Measurements from ENCODE around the gene SPINT1.

The SPINT1 gene, protein sequence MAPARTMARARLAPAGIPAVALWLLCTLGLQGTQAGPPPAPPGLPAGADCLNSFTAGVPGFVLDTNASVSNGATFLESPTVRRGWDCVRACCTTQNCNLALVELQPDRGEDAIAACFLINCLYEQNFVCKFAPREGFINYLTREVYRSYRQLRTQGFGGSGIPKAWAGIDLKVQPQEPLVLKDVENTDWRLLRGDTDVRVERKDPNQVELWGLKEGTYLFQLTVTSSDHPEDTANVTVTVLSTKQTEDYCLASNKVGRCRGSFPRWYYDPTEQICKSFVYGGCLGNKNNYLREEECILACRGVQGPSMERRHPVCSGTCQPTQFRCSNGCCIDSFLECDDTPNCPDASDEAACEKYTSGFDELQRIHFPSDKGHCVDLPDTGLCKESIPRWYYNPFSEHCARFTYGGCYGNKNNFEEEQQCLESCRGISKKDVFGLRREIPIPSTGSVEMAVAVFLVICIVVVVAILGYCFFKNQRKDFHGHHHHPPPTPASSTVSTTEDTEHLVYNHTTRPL

GRCh38 chr15:40843885-40844695 lies at the start of gene SPINT1:
SPINT1 (plus strand) TSS chr15:40844048; CDS start chr15:40844555, 507 bp downstream.
- DNase-seq, result peak; percentile 38

DNA sequence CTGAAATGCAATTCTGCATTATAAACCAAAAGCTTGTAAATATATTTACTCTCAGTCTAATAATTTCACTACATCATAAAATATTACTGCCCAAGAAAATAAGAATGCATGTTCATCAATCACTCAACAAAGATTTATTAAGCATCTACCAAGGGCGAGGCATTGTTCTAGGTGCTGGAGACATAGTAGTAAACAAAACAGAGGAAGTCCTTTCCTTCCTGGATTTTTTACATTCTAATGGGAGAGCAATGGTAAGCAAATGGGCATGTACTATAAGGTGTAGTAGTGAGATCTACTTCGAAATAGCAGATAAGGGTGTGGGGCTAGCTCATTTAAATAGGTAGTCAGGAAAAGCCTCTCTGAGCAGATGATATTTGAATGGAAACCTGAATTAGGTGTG lies 47.8 kb upstream of the SPINT1 start:
- no peak for DNase-seq

DNA sequence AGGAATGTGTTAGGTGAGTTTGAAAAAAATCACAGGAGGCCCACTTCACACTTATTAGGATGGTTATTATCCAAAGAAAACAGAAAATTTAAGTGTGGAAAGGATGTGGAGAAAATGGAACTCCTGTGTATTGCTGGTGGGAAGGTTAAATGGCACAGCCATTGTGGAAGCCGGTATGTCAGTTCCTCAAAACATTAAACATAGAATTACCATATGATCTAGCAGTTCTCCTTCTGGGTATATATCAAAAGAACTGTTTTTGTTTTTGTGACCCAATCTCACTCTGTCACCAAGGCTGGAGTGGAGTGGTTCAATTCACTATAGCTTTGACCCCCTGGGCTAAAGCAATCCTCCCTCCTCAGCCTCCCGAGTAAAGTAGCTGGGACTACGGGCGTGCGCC lies 47.3 kb upstream of the SPINT1 start:
- DNase-seq, result no peak

DNA sequence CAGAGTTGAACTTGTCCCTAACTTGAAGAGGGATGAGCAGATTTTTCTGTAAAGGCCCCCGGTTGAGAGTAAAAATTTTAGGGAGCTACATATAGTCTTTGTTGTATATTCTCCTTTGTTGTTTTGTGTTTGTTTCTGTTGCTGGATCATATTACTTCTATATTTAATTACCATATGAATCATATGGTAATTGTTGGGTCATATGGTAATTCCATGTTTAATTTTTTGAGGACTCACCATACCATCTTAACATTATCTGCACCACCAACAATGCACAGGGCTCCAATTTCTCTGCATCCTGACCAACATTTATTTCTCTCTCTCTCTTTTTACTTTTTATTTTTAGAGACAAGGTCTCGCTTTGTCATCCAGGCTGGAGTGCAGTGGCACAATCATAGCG lies 44.3 kb upstream of the SPINT1 start:
- DNase-seq, result no peak

- DNase-seq, result no peak
These were observed 40.8 kb upstream of the SPINT1 start for GRCh38 chr15:40803076-40803475.

- DNase-seq, result no peak
These were observed 40.2 kb upstream of the SPINT1 start for GRCh38 chr15:40803688-40804087.

DNA sequence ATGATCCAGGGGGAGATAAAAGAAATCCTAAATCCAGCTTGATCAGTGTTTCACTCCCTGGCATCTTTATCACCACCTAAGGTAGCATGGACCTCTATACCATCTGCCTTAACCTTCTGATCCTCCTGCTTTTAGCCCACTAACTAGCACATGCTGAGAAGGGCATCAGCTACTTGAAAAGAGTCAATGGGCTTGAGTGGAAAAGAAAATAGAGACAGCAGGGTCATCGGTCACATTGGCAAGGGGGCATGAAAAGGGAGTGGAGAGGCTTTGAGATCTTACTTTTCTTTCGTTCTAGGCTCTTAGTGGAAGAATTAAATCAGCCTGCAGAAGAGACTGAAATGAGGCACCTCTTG lies 37.2 kb upstream of the SPINT1 start:
- DNase-seq, result no peak

DNA sequence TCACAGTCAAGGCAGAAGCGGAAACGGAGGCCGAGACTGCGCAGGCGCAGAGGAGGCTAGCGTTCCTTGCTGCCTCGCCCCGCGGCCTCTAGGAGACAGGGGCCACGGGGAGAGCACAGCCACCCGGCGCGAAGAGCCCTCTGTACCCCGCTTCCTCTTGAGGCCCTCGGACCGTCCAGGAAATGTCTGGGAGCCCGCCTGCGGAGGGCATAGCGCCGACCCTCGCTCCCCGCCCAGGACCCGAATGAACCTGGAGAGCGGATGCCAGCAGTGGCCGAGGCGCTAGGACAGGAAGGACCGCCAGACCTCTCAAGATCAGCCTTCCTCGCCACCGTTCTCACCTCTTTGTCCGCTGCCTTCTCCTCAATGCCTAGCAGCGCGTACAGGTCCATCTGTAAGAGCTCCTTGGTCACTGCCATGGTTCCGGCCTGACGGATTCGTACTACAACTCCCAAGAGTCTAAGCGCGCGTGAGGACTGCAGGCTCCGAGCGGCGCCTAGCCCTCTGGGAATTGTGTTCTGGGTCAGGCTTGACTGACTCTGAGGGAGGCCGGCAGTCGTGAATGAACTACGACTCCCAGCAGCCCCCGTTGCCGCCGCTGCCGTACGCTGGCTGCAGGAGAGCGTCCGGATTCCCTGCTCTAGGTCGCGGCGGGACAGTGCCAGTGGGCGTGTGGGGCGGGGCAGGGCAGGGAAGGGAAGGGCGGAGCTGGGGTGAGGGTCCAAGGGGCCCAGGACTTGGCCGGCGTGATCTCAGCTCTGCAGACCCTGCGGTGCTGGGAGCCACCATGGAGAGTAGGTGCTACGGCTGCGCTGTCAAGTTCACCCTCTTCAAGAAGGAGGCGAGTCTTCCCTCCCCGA lies 36.6 kb upstream of the SPINT1 start, which contains the start of the genes DNAJC17 and ZFYVE19:
TSS of gene DNAJC17 (minus strand) at position 446 of the 860 bp plus-strand sequence. CDS start at position 419, 27 bp downstream.
TSS of gene ZFYVE19 (plus strand) at position 62 of the 860 bp plus-strand sequence. CDS start at position 563, 501 bp downstream.
- DNase-seq, result peak; percentile 99

- DNase-seq, result no peak
These were observed 35.9 kb upstream of the SPINT1 start for GRCh38 chr15:40807888-40808461.

GRCh38 chr15:40808861-40809450 lies 34.9 kb upstream of the SPINT1 start:
- no peak for DNase-seq

DNA sequence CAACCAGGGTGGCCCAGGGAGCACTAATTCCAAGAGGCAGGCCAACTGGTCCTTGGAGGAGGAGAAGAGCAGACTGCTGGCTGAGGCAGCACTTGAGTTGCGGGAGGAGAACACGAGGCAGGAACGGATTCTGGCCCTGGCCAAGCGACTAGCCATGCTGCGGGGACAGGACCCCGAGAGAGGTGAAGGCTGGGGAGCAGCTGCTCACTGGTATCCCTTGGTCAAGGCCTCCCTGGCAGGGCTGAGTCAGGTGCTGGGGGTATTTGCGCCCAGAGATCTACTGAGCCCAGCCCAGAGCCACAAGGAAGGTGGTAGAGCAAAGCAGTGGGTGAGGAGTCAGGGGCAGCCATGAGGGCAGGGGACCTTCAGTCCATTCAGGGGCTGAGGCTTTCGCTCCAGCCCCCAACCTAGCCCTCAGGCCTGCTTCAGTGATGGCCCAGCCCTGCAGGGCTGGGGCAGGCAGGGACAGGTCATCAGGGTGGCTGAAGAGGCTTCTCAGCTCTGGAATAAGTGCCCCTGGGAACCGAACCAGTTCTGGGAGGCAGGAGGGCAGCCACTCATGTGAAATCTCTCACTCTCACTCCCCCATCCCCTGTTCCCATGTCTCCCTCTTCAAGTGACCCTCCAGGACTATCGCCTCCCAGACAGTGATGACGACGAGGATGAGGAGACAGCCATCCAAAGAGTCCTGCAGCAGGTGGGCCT lies 31.0 kb upstream of the SPINT1 start:
- no peak for DNase-seq

GRCh38 chr15:40815042-40815698 lies 28.7 kb upstream of the SPINT1 start:
- no peak for DNase-seq

GRCh38 chr15:40819048-40819447 lies 24.8 kb upstream of the SPINT1 start:
- no peak for DNase-seq

DNA sequence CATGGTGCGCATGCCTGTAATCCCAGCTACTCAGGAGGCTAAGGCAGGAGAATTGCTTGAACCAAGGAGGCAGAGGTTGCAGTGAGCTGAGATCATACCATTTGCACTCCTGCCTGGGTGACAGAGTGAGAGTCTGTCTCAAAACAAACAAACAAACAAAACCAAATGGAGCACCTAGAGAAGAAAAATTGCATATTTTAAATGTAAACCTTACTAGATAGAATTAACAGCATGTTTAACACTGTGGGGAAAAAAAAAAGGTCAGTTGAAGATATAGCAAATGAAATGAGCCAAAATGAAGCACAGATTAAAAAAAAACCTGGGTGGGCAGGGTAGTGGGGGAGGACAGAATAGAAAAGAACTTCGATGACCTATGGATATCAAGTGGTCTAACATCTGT lies 22.7 kb upstream of the SPINT1 start:
- no peak for DNase-seq

DNA sequence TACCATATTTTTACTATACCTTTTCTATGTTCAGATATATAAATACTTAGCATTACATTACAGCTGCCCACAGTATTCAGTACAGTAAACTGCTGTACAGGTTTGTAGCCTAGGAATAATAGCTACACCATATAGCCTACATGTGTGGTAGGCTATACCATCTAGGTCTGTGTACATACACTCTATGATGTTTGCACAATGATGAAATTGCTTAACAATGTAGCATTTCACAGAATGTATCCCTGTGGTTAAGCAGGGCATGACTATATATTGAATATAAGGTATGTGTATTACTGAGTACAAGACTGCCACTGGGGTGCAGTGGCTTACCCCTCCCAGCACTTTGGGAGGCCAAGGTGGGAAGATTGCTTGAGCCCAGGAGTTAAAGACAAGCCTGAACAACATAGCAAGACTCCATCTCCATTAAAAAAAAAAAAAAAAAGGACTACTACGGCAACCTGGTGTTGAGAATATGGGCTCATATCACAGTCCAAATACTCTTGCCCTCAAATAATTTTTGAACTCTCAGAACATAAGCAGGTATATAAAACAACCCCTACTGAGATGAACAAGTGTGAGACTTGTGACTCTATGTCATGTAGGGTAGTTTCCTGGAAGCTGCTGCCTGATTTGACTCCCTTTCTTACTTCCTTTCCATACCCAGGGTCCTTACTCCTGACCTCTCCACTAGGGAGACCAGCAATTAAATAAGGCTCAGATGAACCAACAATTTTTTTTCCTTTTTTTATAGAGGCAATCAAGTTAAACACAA lies 20.1 kb upstream of the SPINT1 start:
- DNase-seq, result peak; percentile 39

DNA sequence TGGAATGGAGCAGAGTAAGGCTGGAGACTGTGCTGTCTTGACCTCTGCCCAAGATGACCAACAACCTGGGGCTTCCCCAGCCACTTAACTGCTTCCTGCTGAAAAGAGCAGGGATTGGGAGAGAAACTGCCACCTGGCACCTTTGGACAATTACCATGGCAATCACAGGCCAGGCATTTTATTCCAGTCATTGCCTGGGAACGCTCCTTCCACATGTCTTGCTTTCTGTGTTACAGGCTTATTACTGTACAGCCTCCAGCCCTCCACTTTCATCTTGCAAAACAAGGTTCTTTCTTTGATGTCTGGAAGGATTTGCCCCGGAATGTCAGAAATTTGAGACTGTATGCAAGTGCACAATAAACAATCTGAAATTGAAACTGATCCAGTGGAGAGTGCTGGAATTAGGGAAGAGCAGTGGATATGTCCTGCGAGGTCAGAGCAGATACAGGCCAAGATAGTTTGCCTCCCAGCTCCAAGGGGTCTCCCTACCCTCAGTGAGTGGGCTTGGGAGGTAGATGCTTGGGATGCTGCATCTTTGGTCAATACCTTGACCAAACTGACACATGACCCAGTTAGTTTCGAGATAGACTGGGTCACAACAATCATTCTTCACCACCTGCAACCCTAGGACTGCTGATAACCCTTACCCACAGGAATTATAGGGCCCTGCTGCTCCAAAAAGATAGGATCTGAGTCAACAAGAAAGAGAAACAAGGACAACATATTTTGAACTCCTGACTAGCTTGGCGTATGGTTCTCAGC lies 18.0 kb upstream of the SPINT1 start:
- DNase-seq, result peak; percentile 62

GRCh38 chr15:40826423-40827075 lies 17.3 kb upstream of the SPINT1 start:
- DNase-seq, result no peak

- no peak for DNase-seq
These were observed 15.3 kb upstream of the SPINT1 start, which contains the start of gene PPP1R14D for GRCh38 chr15:40828447-40829036. PPP1R14D (minus strand) TSS chr15:40828708; CDS start chr15:40828641, 67 bp downstream.

All from hematopoietic multipotent progenitor cell treated with erythropoietin and hydrocortisone succinate and interleukin-3 and kit ligand, for 6 days (in vitro differentiated cells).